Pancreas (tissue), 10 donors: ENCODE results near the gene SMIM23. TPM values are rescaled to one million over a fixed set of nuclear protein-coding genes. Genes with fewer than 3 reads are reported as not detected.

Experiments used
- ATAC-seq, 4 donors: fragments of 200-7000 bp; cut with Tn5 transposase; one replicate each; pipeline versions ENCODE4 v1.8.0 to v1.9.1; 2020; ENCODE audit warnings: mild to moderate bottlenecking in 4 of 4, moderate library complexity in 4 of 4
- DNase-seq, 6 donors: peaks; one replicate each; pipeline ENCODE4 v3.0.0-alpha.2; 2020
- FAIRE-seq: peaks from 2 replicates; lab custom pipeline; 2012; peaks lifted over from hg19 to GRCh38; lab: Jason Lieb, UNC
- H3K27ac ChIP-seq, 4 donors: fragments of 200-600 bp; sonication (generic); 1 replicate in 3 of 4; 2 replicates in 1 of 4; pipeline versions ENCODE4 v1.5.0 to v1.8.0; 2020
- H3K27me3 ChIP-seq, 4 donors: fragments of 200-600 bp; one replicate each; pipeline ENCODE4 v1.8.0; 2021
- H3K36me3 ChIP-seq, 3 donors: fragments of 200-600 bp; sonication (generic) in 1 of 3; one replicate each; pipeline versions ENCODE4 v1.5.0 to v1.8.0; 2020 to 2021
- H3K4me1 ChIP-seq, 3 donors: fragments of 200-600 bp; one replicate each; pipeline ENCODE4 v1.8.0; 2021
- H3K4me3 ChIP-seq, 4 donors: fragments of 200-600 bp; sonication (generic) in 2 of 4; one replicate each; pipeline versions ENCODE4 v1.5.0 to v1.8.0; 2020 to 2021
- H3K9me3 ChIP-seq, 4 donors: fragments of 200-600 bp; one replicate each; pipeline ENCODE4 v1.8.0; 2021
- CTCF ChIP-seq, 4 donors: fragments of 200-600 bp; sonication (generic) in 3 of 4; IDR thresholded peaks; one replicate each; pipeline versions ENCODE4 v1.5.0 to v1.8.0; 2021; ENCODE audit warnings: antibody characterized with exemption in 4 of 4
- WGBS, 2 donors: extraction: QIAGEN DNeasy Blood & Tissue Kit; methylation state at CpG; one replicate each; pipeline ENCODE4 v1.1.7; 2013; 5-methylcytosine and 5-hydroxymethylcytosine counted together
- intact Hi-C, 3 donors: fragments of 100-400 bp; cut with DNase I; formaldehyde crosslinking; loops; one replicate each; pipeline versions ENCODE4 v1.11.1 to v1.14.2; 2022
- polyA plus RNA-seq, 2 donors: library from polyadenylated mRNA; stranded (reverse); fragments of 200-250 nt; gene quantifications; one replicate each; pipeline ENCODE4 v1.2.3, GENCODE V29; 2013
- total RNA-seq, 6 donors: library from RNA; stranded (reverse); fragmentation: NEBNext Ultra II Directional in 4 of 6; extraction: Animal tissue kit (Norgen Biotek cat#: 25700) in 4 of 6; gene quantifications; one replicate each; pipeline versions ENCODE4 v1.2.1 to v1.2.4, GENCODE V29; 2021 to 2023
- donor health status: healthy with polysubstance abuse.
- donor health status: DM: no; HTN: no; CAD: no; lungs with moderate emphysema.
- donor health status: DM: no; HTN: no; CAD: no.
- donor health status: control.
- donor health status: control.
- donor health status: Bipolar disorder and iron deficiency.
- donor health status: DM: yes; HTN: yes; CAD: no.
- donor health status: DM: no; HTN: no; CAD: no.
- donor health status: DM: no; HTN: no; CAD: no.
- donor health status: DM: yes; HTN: yes; CAD: no.

Gene SMIM23
- total and polyA plus RNA-seq, 8 donors = not detected

GRCh38 chr5:171820561-171820960, 34.9 kb downstream of the SMIM23 start:
- no peak overlapping the region for H3K4me3 ChIP-seq
- TF ChIP-seq CTCF (IDR thresholded peaks at IDR 0.05) = no peak
- intact Hi-C loops = no loop called here
- no peak overlapping the region for H3K27ac ChIP-seq
- 87 to 88% methylated on average over 11 of the region's 11 CpGs for WGBS, 2 donors
- FAIRE-seq = no peak
- no peaks in the 10 kb centered on the region for H3K36me3 ChIP-seq
- no peaks in the 10 kb centered on the region for H3K27me3 ChIP-seq
- H3K4me1 ChIP-seq = no peaks in the 10 kb centered on the region
- ATAC-seq = no peak
- DNase-seq = no peak
- H3K9me3 ChIP-seq = no peaks in the 10 kb centered on the region

- FAIRE-seq = no peak
- Histone ChIP-seq H3K9me3 (no peaks in the 10 kb centered on the region), H3K4me1 (no peaks in the 10 kb centered on the region), H3K36me3 (no peaks in the 10 kb centered on the region), H3K27me3 (no peaks in the 10 kb centered on the region), H3K4me3 (no peak overlapping the region), H3K27ac (no peak overlapping the region)
- DNase-seq = no peak
- no peak for ATAC-seq
- no peak for TF ChIP-seq CTCF (IDR thresholded peaks at IDR 0.05)
- intact Hi-C loops = no loop called here
- 79 to 82% methylated on average over 4 of the region's 4 CpGs for WGBS, 2 donors
Measured at GRCh38 chr5:171821286-171821685, 35.7 kb downstream of the SMIM23 start.

DNA sequence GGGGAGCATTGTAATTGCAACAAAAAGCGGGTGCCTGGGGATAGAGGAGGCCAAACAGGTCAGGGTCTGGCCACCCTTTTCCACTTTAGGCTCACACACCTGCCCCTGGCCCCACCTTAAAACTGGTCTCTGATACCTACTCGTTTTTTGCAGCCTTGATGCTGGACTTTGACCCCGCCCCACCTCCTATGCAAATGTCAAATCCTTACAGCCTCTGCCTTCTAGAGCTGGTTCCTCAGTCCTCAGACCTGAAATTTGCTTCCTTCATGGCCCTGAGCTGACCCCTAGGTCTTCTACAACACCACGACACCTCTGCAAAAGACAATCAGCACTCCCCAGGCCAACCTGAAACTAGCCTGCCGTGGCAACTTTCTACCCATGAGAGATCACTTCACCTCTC, 37.7 kb downstream of the SMIM23 start:
- Histone ChIP-seq H3K36me3 (no peaks in the 10 kb centered on the region), H3K4me1 (no peaks in the 10 kb centered on the region), H3K9me3 (no peaks in the 10 kb centered on the region), H3K27ac (no peak overlapping the region), H3K27me3 (no peaks in the 10 kb centered on the region), H3K4me3 (no peak overlapping the region)
- peak in 1 of 6 donors; percentile 11 for DNase-seq
- intact Hi-C loops = no loop called here
- no peak for FAIRE-seq
- TF ChIP-seq CTCF (IDR thresholded peaks at IDR 0.05) = no peak
- peak in 3 of 4 donors; percentile 44 to 72 (median 59) for ATAC-seq
- 45 to 48% methylated on average over 5 of the region's 5 CpGs for WGBS, 2 donors

GRCh38 chr5:171825051-171825450, 39.4 kb downstream of the SMIM23 start:
- Histone ChIP-seq H3K27ac (no peak overlapping the region), H3K27me3 (no peaks in the 10 kb centered on the region), H3K4me3 (no peak overlapping the region), H3K9me3 (no peaks in the 10 kb centered on the region), H3K36me3 (no peaks in the 10 kb centered on the region), H3K4me1 (no peaks in the 10 kb centered on the region)
- intact Hi-C loops = no loop called here
- FAIRE-seq (no peak), ATAC-seq (no peak), DNase-seq (no peak)
- TF ChIP-seq CTCF (IDR thresholded peaks at IDR 0.05) = no peak
- WGBS, 2 donors = 90 to 93% methylated on average over 3 of the region's 3 CpGs

DNA sequence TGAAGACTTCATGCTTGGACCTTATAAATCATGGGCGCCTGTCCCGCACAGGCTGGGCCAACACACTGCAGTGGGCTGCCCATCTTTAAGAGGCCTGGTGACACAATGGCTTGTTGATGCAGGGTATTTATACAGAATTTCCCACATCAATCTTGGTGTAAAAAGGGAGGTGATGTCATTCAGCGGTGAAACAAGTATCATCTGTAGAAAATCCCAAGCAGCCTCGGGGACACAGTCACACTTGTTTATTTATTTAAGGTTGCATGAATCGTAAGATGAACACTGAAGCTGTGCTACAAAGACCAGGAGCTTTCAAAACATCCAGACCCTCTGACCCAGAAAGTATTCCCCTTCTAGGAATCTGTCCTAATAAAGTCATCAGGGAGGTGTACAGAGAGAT, 40.5 kb downstream of the SMIM23 start:
- intact Hi-C loops = no loop called here
- no peak for TF ChIP-seq CTCF (IDR thresholded peaks at IDR 0.05)
- Histone ChIP-seq H3K9me3 (no peaks in the 10 kb centered on the region), H3K27me3 (no peaks in the 10 kb centered on the region), H3K27ac (no peak overlapping the region), H3K4me3 (no peak overlapping the region), H3K36me3 (no peaks in the 10 kb centered on the region), H3K4me1 (no peaks in the 10 kb centered on the region)
- ATAC-seq = no peak
- DNase-seq = no peak
- 76 to 77% methylated on average over 5 of the region's 5 CpGs for WGBS, 2 donors
- no peak for FAIRE-seq
